Aorta (tissue), 5 donors: ENCODE results near the gene LAD1. TPM values are rescaled to one million over a fixed set of nuclear protein-coding genes. Genes with fewer than 3 reads are reported as not detected.

Source experiments
- ATAC-seq: fragments of 200-7000 bp; cut with Tn5 transposase; one replicate; pipeline ENCODE4 v1.9.1; 2022; ENCODE audit warnings: moderate library complexity; ENCODE audit not compliant: low FRiP score
- DNase-seq, 2 donors: peaks; one replicate each; pipeline ENCODE4 v3.0.0-alpha.2; 2020
- H3K27ac ChIP-seq, 2 donors: one replicate each; pipeline ENCODE4 v1.5.1; 2013; ENCODE audit warnings: low read length in 2 of 2, mild to moderate bottlenecking in 2 of 2, moderate library complexity in 2 of 2, control low read depth in 1 of 2, inconsistent platforms in 1 of 2, low read depth in 1 of 2
- H3K27me3 ChIP-seq, 2 donors: one replicate each; pipeline ENCODE4 v1.6.1; 2013; ENCODE audit warnings: control low read depth in 1 of 2, low read length in 1 of 2, mild to moderate bottlenecking in 1 of 2, moderate library complexity in 1 of 2; ENCODE audit not compliant: insufficient read depth in 2 of 2, control insufficient read depth in 1 of 2
- H3K36me3 ChIP-seq, 2 donors: one replicate each; pipeline ENCODE4 v1.6.1; 2013; ENCODE audit warnings: control low read depth in 1 of 2, low read length in 1 of 2, mild to moderate bottlenecking in 1 of 2; ENCODE audit not compliant: insufficient read depth in 2 of 2, control insufficient read depth in 1 of 2
- H3K4me1 ChIP-seq, 2 donors: one replicate each; pipeline ENCODE4 v1.6.1; 2013; ENCODE audit warnings: low read length in 2 of 2, control low read depth in 1 of 2, mild to moderate bottlenecking in 1 of 2, moderate library complexity in 1 of 2; ENCODE audit not compliant: insufficient read depth in 2 of 2, control insufficient read depth in 1 of 2
- H3K4me3 ChIP-seq, 2 donors: one replicate each; pipeline ENCODE4 v1.5.1; 2013; ENCODE audit warnings: low read length in 2 of 2, control low read depth in 1 of 2, mild to moderate bottlenecking in 1 of 2
- H3K9me3 ChIP-seq: one replicate; pipeline ENCODE4 v1.6.1; 2013; ENCODE audit warnings: mild to moderate bottlenecking, low read length; ENCODE audit not compliant: control insufficient read depth
- WGBS, 2 donors: extraction: QIAGEN DNeasy Blood & Tissue Kit; methylation state at CpG; one replicate each; pipeline ENCODE4 v1.1.7; 2013; 5-methylcytosine and 5-hydroxymethylcytosine counted together
- intact Hi-C, 2 donors: fragments of 100-400 bp; cut with DNase I; formaldehyde crosslinking; loops; one replicate each; pipeline versions ENCODE4 v1.14.2 to v1.15.0; 2022
- polyA plus RNA-seq, 2 donors: library from polyadenylated mRNA; stranded (reverse); fragments of 200-250 nt; gene quantifications; one replicate each; pipeline ENCODE4 v1.2.3, GENCODE V29; 2013
- total RNA-seq, 2 donors: library from RNA; stranded (reverse); fragmentation: NEBNext Ultra II Directional; extraction: Animal tissue kit (Norgen Biotek cat#: 25700); gene quantifications; one replicate each; pipeline ENCODE4 v1.2.1, GENCODE V29; 2021
- donor health status: healthy with polysubstance abuse.
- donor health status: Bipolar disorder and iron deficiency.
- donor health status: DM: no; HTN: no; CAD: no.
- donor health status: DM: no; HTN: no; CAD: no.
- donor health status: DM: yes; HTN: yes; CAD: no.

Gene LAD1
- total and polyA plus RNA-seq, 4 donors = 0.71 to 33.8 (median 0.82) TPM; not detected in 1

GRCh38 chr1:201354151-201354900 is 44.8 kb downstream of the LAD1 start:
- no peak for ATAC-seq
- intact Hi-C loops = no loop called here
- 90 to 91% methylated on average over 9 of the region's 9 CpGs for WGBS, 2 donors
- Histone ChIP-seq H3K27ac (no peak overlapping the region), H3K27me3 (no peaks in the 10 kb centered on the region), H3K4me3 (no peak overlapping the region), H3K4me1 (no peaks in the 10 kb centered on the region), H3K36me3 (no peaks in the 10 kb centered on the region), H3K9me3 (no peaks in the 10 kb centered on the region)
- DNase-seq = peak; percentile 27 to 35

GRCh38 chr1:201353186-201353940 is 45.8 kb downstream of the LAD1 start:
- Histone ChIP-seq H3K9me3 (no peaks in the 10 kb centered on the region), H3K4me3 (no peak overlapping the region), H3K27ac (no peak overlapping the region), H3K27me3 (no peaks in the 10 kb centered on the region), H3K4me1 (no peaks in the 10 kb centered on the region), H3K36me3 (no peaks in the 10 kb centered on the region)
- WGBS, 2 donors = 84 to 85% methylated on average over 13 of the region's 13 CpGs
- DNase-seq (peak; percentile 36 to 63), ATAC-seq (no peak)
- intact Hi-C loops = no loop called here

- intact Hi-C loops = no loop called here
- ATAC-seq = no peak
- DNase-seq = no peak
Observed at GRCh38 chr1:201351617-201352016, 47.5 kb downstream of the LAD1 start.

GRCh38 chr1:201350884-201351283 is 48.2 kb downstream of the LAD1 start:
- Histone ChIP-seq H3K27me3 (no peaks in the 10 kb centered on the region), H3K4me3 (no peak overlapping the region), H3K4me1 (no peaks in the 10 kb centered on the region), H3K27ac (no peak overlapping the region), H3K9me3 (no peaks in the 10 kb centered on the region), H3K36me3 (no peaks in the 10 kb centered on the region)
- DNase-seq (peak; percentile 13 to 51), ATAC-seq (no peak)
- intact Hi-C loops = no loop called here
- 88 to 90% methylated on average over 7 of the region's 7 CpGs for WGBS, 2 donors

More at GRCh38 chr1:201351617-201352016, 47.5 kb downstream of the LAD1 start:
- H3K36me3 ChIP-seq = no peaks in the 10 kb centered on the region
- H3K27ac ChIP-seq = no peak overlapping the region
- no peak overlapping the region for H3K4me3 ChIP-seq
- H3K27me3 ChIP-seq = no peaks in the 10 kb centered on the region
- no peaks in the 10 kb centered on the region for H3K4me1 ChIP-seq
- no peaks in the 10 kb centered on the region for H3K9me3 ChIP-seq

- Histone ChIP-seq H3K27me3 (no peaks in the 10 kb centered on the region), H3K36me3 (no peaks in the 10 kb centered on the region), H3K27ac (no peak overlapping the region), H3K9me3 (no peaks in the 10 kb centered on the region), H3K4me1 (no peaks in the 10 kb centered on the region), H3K4me3 (no peak overlapping the region)
- WGBS, 2 donors = 76 to 86% methylated on average over 2 of the region's 2 CpGs
- intact Hi-C loops = no loop called here
- DNase-seq (peak; percentile 10 to 53), ATAC-seq (no peak)
Observed at GRCh38 chr1:201350361-201350725, 48.8 kb downstream of the LAD1 start.

- no peaks in the 10 kb centered on the region for H3K9me3 ChIP-seq
- DNase-seq (peak in 1 of 2 donors; percentile 6), ATAC-seq (no peak)
- H3K27ac ChIP-seq = no peak overlapping the region
- intact Hi-C loops = no loop called here
- H3K4me3 ChIP-seq = no peak overlapping the region
- no peaks in the 10 kb centered on the region for H3K27me3 ChIP-seq
- no peaks in the 10 kb centered on the region for H3K36me3 ChIP-seq
- 74 to 79% methylated on average over 4 of the region's 4 CpGs for WGBS, 2 donors
- H3K4me1 ChIP-seq = no peaks in the 10 kb centered on the region
Observed at GRCh38 chr1:201349092-201349491, 50.0 kb downstream of the LAD1 start.

GRCh38 chr1:201348211-201348566 is 50.9 kb downstream of the LAD1 start:
- 27 to 29% methylated on average over 6 of the region's 6 CpGs for WGBS, 2 donors
- Histone ChIP-seq H3K4me1 (no peaks in the 10 kb centered on the region), H3K27ac (no peak overlapping the region), H3K9me3 (no peaks in the 10 kb centered on the region), H3K4me3 (no peak overlapping the region), H3K27me3 (no peaks in the 10 kb centered on the region), H3K36me3 (no peaks in the 10 kb centered on the region)
- no peak for ATAC-seq
- intact Hi-C loops = no loop called here
- DNase-seq = peak; percentile 22 to 50

- intact Hi-C loops = no loop called here
- no peaks in the 10 kb centered on the region for H3K9me3 ChIP-seq
- peak; percentile 4 to 5 for DNase-seq
Observed at GRCh38 chr1:201347498-201348210, 51.5 kb downstream of the LAD1 start.

More at GRCh38 chr1:201347498-201348210, 51.5 kb downstream of the LAD1 start:
- WGBS, 2 donors = 35 to 37% methylated on average over 7 of the region's 7 CpGs
- no peak for ATAC-seq
- Histone ChIP-seq H3K27me3 (no peaks in the 10 kb centered on the region), H3K4me1 (no peaks in the 10 kb centered on the region), H3K36me3 (no peaks in the 10 kb centered on the region), H3K27ac (no peak overlapping the region), H3K4me3 (no peak overlapping the region)
